Hematopoietic multipotent progenitor cell treated with erythropoietin and hydrocortisone succinate and interleukin-3 and kit ligand, for 8 days (in vitro differentiated cells): ENCODE data around the gene STAT3.
"Not testable (repeated sequence)": the region's sequence is repeated elsewhere in the genome, so short reads cannot be mapped to it uniquely, and the experiment has no call there.

Source experiments
- DNase-seq: peaks from one replicate; pipeline ENCODE4 v3.0.0-alpha.2; 2015

The STAT3 gene

DNA sequence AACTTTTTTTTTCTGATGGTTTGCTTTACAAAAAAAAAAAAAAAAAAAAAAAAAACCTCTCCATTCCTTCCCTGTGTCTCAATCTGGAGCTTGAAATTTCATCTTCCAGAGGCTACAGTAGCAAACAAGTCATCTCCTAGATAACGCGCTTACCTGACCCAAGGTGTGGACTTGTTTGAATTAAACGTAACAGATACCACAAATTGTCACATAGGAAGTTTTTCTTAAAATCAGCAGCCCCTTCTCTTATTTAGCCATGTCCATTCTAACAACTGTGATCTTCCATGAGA lies 114.0 kb downstream of the STAT3 start:
- no peak for DNase-seq

DNA sequence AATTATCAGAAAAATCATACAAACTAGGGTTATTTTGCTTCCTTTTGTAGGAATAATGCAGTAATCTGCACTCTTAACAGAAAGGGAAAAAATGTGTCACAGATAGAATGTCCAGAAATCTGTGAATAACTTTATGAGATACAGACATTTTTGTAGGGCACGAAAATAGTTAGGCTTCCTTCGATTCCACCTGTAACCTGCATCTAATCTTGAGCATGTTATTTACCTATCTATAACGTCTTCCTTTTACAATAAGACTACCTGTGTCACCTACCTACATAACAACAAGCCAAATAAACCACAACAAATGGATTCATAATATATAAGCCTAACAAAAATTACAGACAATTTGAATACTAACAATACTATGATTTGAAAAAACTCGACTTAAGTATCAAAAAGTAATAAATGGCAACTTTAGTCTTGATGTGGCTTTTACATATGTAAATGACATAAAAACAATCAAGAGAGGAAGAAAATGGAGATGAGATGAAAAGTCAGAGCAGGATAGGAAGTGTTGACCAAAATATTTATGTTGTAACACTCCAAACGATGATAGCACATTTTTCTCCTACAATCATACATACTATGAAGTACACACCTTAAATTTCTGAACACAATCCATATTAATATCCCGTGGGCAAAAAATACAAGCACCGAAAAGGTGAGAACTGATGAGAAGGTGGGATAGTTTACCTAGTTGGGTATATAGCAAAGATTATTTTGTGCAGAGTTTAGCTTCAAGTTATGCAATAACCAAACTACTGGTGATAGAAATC lies 114.6 kb downstream of the STAT3 start:
- DNase-seq, result no peak

DNA sequence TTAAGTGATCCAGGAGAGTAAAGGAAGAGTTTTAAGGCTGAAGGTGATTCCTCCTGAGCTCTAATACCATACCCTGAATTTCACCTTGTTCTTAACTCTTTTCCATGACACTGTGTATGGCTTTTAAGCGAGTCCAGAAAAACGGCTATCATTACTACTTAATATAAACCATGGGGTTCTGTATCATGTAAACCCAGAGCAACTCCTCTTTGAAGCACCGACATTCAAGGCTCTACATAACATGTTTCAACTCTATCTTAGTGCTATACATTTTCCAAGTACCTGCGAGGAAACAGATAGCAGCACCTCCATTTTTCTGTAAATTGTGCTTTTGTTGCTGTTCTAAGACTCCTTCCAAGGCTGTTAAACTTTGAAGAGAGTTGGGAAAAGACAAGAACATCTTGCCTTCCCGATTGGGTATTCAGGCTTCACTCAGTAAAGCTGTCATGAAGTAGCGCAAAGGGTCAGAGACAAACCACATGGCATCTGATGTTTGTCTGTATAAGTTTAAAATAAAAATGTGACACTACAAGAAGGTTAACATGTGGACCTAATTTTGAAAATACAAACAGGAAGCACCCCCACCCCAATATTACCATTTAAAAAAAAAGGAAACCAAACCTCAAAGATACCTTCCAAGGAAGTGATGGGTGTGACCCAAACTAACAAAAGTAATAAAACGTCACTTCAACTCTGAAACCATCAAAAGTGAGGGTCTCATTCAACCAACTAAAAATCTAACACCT lies 115.9 kb downstream of the STAT3 start:
- no peak for DNase-seq

DNA sequence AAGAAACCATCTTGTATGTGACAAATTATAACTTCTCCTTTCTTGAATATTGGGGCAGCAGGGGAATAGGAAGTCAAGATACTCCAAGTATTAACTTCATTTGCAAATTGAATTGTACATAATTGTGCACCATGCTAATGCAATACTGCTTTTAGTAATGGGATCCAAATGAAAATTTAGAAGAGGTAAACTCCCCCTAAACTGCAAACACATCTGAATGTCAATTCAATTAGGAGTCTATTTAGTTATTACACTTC lies 116.5 kb downstream of the STAT3 start:
- DNase-seq, result no peak

DNA sequence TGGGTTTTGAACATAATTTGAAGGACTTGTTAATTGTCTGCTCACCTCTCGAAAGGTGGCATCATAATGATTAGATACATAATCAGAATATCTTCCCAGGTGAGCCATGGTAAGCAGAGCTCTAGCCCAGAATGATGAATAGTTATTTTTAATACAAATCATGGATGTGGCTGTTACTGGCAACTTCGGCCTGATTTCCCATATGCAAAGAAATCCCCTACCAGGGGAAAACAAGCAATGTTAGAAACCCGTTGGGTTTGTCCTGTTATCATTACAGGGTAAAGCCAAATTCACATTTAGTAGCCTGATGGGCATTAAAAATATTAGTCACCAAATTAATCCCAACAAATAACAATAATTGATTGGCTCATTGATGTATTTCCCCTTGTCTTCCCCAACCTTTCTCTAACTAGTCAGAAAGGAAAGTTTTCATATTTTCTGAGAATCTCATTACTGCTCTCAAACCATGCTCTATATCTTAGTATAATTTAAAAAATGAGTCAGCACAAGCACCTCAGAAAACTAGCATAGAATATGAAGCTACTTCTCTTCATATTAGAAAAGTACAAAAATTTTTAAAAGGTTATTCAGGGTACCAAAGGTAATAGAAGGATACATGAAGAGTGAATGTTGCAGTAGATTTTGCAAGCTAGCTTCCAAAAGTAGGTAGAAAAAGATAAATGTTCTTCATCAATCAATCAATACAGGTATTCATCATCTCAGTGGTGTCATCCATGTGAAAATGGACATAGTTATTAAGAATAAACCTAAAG lies 117.0 kb downstream of the STAT3 start:
- no peak for DNase-seq

DNA sequence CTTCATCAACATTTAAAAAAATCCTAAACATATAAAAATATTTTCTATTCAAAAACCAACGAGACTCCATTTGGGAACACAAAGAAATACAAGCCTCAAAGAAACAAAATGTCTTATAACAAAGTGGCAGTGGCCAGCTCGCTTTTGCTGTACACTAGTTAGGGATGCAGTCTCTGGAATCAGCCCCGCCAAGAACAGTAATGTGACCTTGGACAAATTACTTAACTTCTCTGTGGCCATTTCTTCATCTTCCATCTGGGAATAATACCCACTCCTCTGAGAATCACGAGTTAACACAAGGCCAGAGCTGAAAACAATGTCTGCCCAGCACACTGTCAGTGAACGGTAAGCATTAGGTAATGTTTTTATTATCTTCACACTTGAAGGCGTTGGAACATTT lies 117.6 kb downstream of the STAT3 start:
- no peak for DNase-seq

DNA sequence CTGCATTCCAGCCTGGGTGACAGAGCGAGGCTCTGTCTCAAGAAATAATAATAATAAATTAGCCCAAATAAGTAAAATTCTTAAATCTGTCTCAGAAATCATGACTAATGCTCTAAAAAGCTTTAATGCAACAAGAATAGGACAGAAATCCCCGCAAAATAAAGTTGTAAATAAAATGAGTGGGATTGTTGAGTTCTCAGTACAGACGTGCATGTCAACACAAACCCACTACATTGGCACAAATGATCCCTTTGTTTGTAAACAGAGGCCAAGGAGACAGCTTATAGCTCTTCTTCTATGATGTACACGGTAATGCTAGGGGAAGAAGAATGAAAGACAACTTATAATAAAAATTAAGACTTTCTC lies 118.1 kb downstream of the STAT3 start:
- DNase-seq, result no peak

DNA sequence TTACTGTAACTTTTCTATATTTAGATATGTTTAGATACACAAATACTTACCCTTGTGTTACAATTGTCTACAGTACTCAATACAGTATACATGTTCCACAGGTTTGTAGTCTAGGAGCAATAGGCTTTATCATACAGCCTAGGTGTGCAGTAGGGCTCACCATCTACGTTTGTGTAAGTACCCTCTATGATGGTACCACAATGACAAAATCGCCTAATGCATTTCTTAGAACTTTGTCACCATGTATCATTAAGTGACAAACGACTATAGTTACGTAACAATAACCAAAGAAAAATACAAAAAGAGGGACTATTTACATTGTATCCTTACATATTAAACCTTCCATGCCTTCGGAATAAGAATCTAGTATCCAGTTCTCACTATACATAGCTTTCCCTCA lies 120.0 kb downstream of the STAT3 start:
- DNase-seq, result no peak

DNA sequence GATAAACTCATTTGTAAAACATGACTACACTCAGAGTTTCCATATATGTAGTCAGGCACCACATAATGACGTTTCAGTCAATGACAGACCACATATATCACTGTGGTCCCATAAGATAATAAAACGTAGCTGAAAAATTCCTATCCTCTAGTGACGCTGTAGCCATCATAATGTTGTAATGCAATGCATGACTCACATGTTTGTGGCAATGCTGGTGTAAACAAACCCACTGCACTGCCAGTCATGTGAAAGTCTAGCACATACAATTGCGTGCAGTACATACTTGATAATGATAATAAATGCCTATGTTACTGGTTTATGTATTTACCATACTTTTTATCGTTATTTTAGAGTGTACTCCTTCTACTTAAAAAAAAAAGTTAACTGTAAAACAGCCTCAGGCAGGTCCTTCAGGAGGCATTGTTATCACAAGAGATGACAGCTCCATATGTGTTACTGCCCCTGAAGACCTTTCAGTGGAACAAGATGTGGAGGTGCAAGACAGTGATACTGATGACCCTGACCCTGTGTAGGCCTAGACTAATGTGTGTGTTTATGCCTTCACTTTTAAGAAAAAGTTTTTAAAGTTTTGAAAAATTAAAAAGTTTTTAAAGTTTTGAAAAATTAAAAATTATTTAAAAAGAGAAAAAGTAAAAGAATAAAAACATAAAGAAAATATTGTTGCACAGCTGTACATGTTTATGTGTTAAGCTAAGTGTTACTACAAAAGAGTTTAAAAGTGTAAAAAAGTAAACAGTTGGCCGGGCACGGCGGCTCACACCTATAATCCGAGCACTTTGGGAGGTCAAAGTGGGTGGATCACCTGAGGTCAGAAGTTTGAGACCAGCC lies 121.1 kb downstream of the STAT3 start:
- peak; percentile 92 for DNase-seq

DNA sequence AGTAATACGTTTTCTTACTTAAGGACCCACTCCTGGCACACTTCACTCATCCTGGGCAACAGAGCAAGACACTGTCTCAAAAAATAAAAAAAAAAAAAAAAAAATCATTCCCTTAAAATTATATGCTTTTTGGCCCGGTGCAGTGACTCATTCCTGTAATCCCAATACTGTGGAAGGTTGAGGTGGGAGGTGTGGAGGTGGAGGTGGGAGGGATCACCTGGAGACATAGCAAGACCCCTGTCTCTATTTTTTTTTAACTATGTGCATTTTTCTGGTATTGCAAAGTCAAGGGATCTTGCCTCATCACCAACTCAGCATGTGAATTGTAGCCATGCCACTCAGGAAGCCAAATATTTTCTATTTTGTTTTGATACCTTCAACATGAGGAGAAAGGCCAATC lies 121.8 kb downstream of the STAT3 start:
- no peak for DNase-seq

DNA sequence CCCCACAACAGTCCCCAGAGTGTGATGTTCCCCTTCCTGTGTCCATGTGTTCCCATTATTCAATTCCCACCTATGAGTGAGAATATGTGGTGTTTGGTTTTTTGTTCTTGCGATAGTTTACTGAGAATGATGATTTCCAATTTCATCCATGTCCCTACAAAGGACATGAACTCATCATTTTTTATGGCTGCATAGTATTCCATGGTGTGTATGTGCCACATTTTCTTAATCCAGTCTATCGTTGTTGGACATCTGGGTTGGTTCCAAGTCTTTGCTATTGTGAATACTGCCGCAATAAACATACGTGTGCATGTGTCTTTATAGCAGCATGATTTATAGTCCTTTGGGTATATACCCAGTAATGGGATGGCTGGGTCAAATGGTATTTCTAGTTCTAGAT lies 123.9 kb downstream of the STAT3 start:
- not testable (repeated sequence) for DNase-seq
